Measurements from ENCODE around the gene LAMTOR4.

GRCh38 chr7:100099452-100099851 lies 49.3 kb upstream of the LAMTOR4 start:
- no peak for TF ChIP-seq KMT2B (CRISPR knock-in tag; IDR thresholded peaks at IDR 0.05)
- no peak for TF ChIP-seq ATF6 (CRISPR knock-in tag; conservative IDR thresholded peaks at IDR 0.05)
- no peak for TF ChIP-seq ZNF12 (CRISPR knock-in tag; IDR thresholded peaks at IDR 0.05)
- no peak for TF ChIP-seq SMC3 (IDR thresholded peaks at IDR 0.05; ENCODE audit: low read length)
- TF ChIP-seq FOXA1 (IDR thresholded peaks at IDR 0.05), result no peak
- TF ChIP-seq FOXA1 (CRISPR knock-in tag; IDR thresholded peaks at IDR 0.05), result no peak
- no peak for TF ChIP-seq CTCF (CRISPR knock-in tag; IDR thresholded peaks at IDR 0.05)
- TF ChIP-seq ZNF768 (CRISPR knock-in tag; IDR thresholded peaks at IDR 0.05), result no peak
- TF ChIP-seq POLR2AphosphoS5 (IDR thresholded peaks at IDR 0.05; ENCODE audit: low read depth, low read length), result no peak
- no peak for TF ChIP-seq EZH2 (conservative IDR thresholded peaks at IDR 0.05; ENCODE audit: low read depth, low read length)
- TF ChIP-seq ZNF354B (CRISPR knock-in tag; IDR thresholded peaks at IDR 0.05), result no peak
- no peak for TF ChIP-seq SMARCC2 (IDR thresholded peaks at IDR 0.05)
- no peak for TF ChIP-seq IKZF1 (IDR thresholded peaks at IDR 0.05)
- TF ChIP-seq MATR3 (CRISPR knock-in tag; IDR thresholded peaks at IDR 0.05), result no peak
